Nephron progenitor cell (in vitro differentiated cells): ENCODE data around the gene IPO9.

ENCODE experiments used
- DNase-seq: peaks from one replicate; pipeline ENCODE4 v3.0.0; 2021
- H3K27ac Mint-ChIP-seq: 2 replicates; pipeline ENCODE4 v1.8.0; 2021; ENCODE audit warnings: mild to moderate bottlenecking, moderate library complexity, mixed read lengths
- H3K27me3 Mint-ChIP-seq: 2 replicates; pipeline ENCODE4 v1.8.0; 2021; ENCODE audit warnings: mild to moderate bottlenecking, low read depth, mixed read lengths; ENCODE audit not compliant: poor library complexity
- H3K36me3 Mint-ChIP-seq: 2 replicates; pipeline ENCODE4 v1.8.0; 2021; ENCODE audit warnings: low read depth, mixed read lengths
- H3K4me1 Mint-ChIP-seq: 2 replicates; pipeline ENCODE4 v1.8.0; 2021; ENCODE audit warnings: mixed read lengths
- H3K4me3 Mint-ChIP-seq: 2 replicates; pipeline ENCODE4 v1.8.0; 2021; ENCODE audit warnings: mild to moderate bottlenecking, moderate library complexity, mixed read lengths
- H3K9me3 Mint-ChIP-seq: 2 replicates; pipeline ENCODE4 v1.8.0; 2021; ENCODE audit warnings: mild to moderate bottlenecking, moderate library complexity, mixed read lengths
- TF ChIP-seq, protein P1 (sequence below): fragments of 200-600 bp; sonication (generic); IDR thresholded peaks from 2 replicates; pipeline ENCODE4 v1.5.0; 2021; ENCODE audit warnings: antibody characterized with exemption

Gene IPO9

DNA sequence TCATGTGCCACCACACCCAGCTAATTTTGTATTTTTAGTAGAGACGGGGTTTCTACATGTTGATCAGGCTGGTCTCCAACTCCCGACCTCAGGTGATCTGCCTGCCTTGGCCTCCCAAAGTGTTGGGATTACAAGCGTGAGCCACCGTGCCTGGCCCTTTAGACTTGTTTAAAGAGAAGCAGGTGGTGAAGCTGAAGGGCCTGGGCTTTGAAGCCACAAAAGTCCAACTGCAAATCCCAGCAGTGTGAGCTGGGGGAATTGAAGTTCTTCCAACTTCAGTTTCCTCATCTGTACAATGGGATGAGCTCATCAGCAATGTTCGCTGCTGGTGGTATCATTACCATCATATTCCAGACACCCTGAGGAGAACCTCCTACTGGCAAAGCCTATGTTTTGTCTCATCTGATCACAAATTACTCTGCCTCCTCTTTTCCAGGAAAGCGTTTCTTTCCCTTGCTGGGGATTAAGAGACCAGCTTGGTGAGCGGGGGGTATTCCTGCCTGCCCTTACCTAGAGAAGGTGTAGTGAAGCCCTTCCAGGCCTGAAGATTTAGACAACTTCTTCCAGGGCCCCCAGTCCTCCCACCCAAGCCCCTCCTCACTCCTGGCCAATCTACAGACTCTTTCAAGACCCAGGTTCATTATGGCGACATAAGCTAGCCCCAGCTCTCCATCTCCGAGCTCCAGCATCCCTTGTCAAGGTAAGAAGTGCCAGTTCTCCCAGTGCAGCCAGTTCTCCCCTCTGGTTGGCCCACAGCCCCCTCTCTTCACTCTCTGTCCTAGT, 57.3 kb downstream of the IPO9 start:
- Mint-ChIP-seq H3K36me3 (no peaks in the 10 kb centered on the region), H3K4me1 (peaks cover 46% of the 10 kb centered on the region), H3K4me3 (no peak overlapping the region), H3K9me3 (no peaks in the 10 kb centered on the region), H3K27me3 (peaks cover 19% of the 10 kb centered on the region), H3K27ac (no peak overlapping the region)
- TF ChIP-seq, protein P1, sequence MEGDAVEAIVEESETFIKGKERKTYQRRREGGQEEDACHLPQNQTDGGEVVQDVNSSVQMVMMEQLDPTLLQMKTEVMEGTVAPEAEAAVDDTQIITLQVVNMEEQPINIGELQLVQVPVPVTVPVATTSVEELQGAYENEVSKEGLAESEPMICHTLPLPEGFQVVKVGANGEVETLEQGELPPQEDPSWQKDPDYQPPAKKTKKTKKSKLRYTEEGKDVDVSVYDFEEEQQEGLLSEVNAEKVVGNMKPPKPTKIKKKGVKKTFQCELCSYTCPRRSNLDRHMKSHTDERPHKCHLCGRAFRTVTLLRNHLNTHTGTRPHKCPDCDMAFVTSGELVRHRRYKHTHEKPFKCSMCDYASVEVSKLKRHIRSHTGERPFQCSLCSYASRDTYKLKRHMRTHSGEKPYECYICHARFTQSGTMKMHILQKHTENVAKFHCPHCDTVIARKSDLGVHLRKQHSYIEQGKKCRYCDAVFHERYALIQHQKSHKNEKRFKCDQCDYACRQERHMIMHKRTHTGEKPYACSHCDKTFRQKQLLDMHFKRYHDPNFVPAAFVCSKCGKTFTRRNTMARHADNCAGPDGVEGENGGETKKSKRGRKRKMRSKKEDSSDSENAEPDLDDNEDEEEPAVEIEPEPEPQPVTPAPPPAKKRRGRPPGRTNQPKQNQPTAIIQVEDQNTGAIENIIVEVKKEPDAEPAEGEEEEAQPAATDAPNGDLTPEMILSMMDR: no peak
- DNase-seq: no peak

DNA sequence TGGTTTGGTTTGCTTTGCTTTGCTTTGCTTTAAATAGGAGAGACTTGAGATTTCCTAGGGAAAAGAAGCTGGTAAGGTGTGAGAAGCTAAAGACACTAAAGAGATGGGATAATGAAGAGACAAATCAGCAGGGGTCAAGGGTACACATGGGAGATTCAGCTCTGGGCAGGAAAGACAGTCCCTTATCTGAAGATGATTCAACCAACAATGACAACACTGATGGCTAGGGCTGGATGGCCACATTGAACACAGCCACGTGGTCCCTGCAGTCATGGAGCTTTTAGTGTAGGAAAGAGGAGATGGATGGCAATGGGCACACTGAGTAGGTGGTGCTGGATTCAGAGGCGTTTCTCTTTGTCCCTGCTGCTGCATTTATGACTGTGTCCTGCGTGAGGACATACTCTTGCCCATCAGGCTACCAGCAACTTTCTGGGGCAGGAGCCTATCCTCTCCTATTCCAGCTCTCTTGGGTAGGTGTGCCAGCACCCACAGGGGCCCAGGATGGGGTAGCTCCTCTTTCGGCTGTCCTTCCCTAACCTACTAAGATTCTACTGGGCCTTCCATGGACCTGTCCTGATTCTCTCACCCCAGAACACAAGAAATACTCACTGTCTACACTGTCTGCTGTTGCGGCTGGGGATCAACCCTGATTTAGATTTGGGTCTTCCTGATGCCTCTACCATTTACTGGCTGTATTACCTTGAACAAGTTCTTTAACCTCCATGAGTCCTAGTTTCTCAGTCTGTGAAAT, 58.3 kb downstream of the IPO9 start:
- H3K4me3 Mint-ChIP-seq: peak overlapping the region; percentile 75
- no peaks in the 10 kb centered on the region for H3K9me3 Mint-ChIP-seq
- no peaks in the 10 kb centered on the region for H3K36me3 Mint-ChIP-seq
- peaks cover 51% of the 10 kb centered on the region for H3K4me1 Mint-ChIP-seq
- TF ChIP-seq, protein P1: no peak
- H3K27ac Mint-ChIP-seq: no peak overlapping the region
- no peak for DNase-seq
- peaks cover 23% of the 10 kb centered on the region for H3K27me3 Mint-ChIP-seq

DNA sequence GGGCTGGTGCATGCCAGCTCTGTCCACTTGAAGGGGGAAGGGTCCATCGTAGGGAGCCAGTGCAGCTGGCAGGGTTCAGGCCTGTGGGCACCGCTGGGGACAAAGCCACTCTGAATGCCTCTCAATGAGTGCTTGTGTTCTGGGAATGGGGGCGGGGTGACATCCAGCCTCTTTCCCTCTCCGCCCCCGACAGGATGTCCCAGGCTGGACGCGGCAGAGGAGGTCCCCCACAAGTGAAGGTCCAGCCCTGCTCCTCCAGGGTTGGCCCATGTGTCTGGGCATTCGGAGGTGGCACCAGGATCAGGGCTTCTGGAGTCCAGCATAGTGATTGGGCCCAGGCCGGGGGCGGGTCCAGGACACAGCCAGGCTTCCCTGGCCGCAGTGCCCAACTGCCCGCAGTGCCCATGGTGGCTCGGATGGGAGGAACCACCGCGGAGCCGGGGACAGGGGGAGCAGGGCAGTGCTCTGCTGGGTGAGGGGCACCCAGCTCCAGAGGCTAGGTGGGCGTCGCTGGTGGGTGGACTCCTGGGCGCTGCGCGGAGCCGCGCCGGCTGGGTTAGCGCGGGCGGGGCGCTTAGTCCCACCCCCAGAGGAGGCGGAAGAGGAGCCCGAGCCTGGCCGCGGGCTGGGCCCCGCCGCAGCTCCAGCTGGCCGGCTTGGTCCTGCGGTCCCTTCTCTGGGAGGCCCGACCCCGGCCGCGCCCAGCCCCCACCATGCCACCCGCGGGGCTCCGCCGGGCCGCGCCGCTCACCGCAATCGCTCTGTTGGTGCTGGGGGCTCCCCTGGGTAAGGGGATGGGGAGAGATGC, 59.5 kb downstream of the IPO9 start, which contains the start of gene SHISA4:
Gene SHISA4, plus strand, starts transcription at position 617 of the 808 bp plus-strand sequence. Its CDS starts 97 bp downstream, at position 714.
- Mint-ChIP-seq H3K4me1 (peaks cover 50% of the 10 kb centered on the region), H3K9me3 (no peaks in the 10 kb centered on the region), H3K36me3 (no peaks in the 10 kb centered on the region), H3K27me3 (peaks cover 23% of the 10 kb centered on the region), H3K27ac (no peak within 1 kb of the TSS), H3K4me3 (peak within 1 kb of the TSS; percentile 86)
- TF ChIP-seq, protein P1: no peak
- peak; percentile 56 for DNase-seq

DNA sequence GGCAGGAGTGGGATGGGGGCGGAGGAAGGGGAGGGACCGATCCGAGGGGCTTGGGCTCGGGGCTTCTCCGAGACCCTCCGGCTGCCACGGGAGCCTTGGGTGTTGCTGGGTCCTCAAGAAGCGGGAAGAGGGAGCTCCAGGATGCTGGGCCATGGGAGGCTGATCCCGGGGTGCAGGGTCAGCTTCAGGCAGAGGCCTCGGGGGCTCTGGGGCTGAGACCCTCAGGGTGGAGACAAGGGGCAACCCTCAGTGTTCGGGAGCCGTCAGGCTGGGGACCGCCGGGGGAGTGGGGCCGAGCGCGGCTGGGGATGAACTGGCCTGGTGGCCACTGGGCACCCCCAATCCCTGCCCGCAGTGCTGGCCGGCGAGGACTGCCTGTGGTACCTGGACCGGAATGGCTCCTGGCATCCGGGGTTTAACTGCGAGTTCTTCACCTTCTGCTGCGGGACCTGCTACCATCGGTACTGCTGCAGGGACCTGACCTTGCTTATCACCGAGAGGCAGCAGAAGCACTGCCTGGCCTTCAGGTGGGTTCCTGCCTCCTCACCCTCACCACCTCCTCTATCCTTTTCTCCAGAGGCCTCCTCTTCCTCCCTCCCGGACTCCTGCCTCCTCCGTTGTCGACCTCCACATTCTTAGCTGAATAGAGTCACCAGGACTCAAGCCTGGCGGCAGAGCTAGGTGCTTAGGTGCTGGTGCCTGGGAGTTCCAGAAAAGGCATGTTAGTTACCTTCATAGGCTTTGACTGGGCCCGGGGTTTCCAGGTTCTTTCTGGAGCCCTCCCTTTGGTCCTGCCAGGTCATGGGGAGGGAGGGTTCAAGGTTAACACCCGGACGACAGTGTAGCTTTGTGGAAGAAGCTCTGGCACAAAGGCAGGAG, 60.4 kb downstream of the IPO9 start:
- H3K27ac Mint-ChIP-seq: no peak overlapping the region
- H3K9me3 Mint-ChIP-seq: no peaks in the 10 kb centered on the region
- H3K27me3 Mint-ChIP-seq: peaks cover 23% of the 10 kb centered on the region

More for the DNA sequence above, 60.4 kb downstream of the IPO9 start:
- no peak for DNase-seq
- Mint-ChIP-seq H3K4me1 (peaks cover 50% of the 10 kb centered on the region), H3K4me3 (peak overlapping the region; percentile 86), H3K36me3 (no peaks in the 10 kb centered on the region)
- TF ChIP-seq, protein P1: no peak
